Upper lobe of right lung (tissue), 1 donor: ENCODE measurements around the gene NBEA. TPM values are rescaled to one million over a fixed set of nuclear protein-coding genes. Genes with fewer than 3 reads are reported as not detected.

Source experiments
- ATAC-seq: fragments of 200-7000 bp; cut with Tn5 transposase; one replicate; pipeline ENCODE4 v1.9.1; 2020; ENCODE audit warnings: mild to moderate bottlenecking, moderate library complexity
- DNase-seq: peaks from one replicate; pipeline ENCODE4 v3.0.0-alpha.2; 2020
- H3K27ac ChIP-seq: fragments of 200-600 bp; one replicate; pipeline ENCODE4 v1.8.0; 2022
- H3K27me3 ChIP-seq: fragments of 200-600 bp; one replicate; pipeline ENCODE4 v1.8.0; 2022; ENCODE audit warnings: mild to moderate bottlenecking
- H3K36me3 ChIP-seq: fragments of 200-600 bp; one replicate; pipeline ENCODE4 v1.8.0; 2022
- H3K4me1 ChIP-seq: fragments of 200-600 bp; one replicate; pipeline ENCODE4 v1.8.0; 2022
- H3K4me3 ChIP-seq: fragments of 200-600 bp; one replicate; pipeline ENCODE4 v1.8.0; 2022; ENCODE audit warnings: mild to moderate bottlenecking
- H3K9me3 ChIP-seq: fragments of 200-600 bp; one replicate; pipeline ENCODE4 v1.8.0; 2022
- CTCF ChIP-seq: fragments of 200-600 bp; IDR thresholded peaks from one replicate; pipeline ENCODE4 v1.8.0; 2022; ENCODE audit warnings: antibody characterized with exemption
- intact Hi-C: fragments of 100-400 bp; cut with DNase I; formaldehyde crosslinking; loops from one replicate; pipeline ENCODE4 v1.11.0; 2022
- total RNA-seq: library from RNA; stranded (reverse); fragmentation: NEBNext Ultra II Directional; extraction: Animal tissue kit (Norgen Biotek cat#: 25700); gene quantifications from one replicate; pipeline ENCODE4 v1.2.1, GENCODE V29; 2021
- donor health status: DM: no; HTN: yes; CAD: no; lungs with severe emphysema.

NBEA gene
- total RNA-seq, 1 donor from 2014 or later, result 5.6 TPM

GRCh38 chr13:35531526-35531925 lies 589.5 kb downstream of the NBEA start:
- no peak for TF ChIP-seq CTCF
- DNase-seq (no peak), ATAC-seq (no peak)
- no peak overlapping the region for H3K4me3 ChIP-seq
- no peaks in the 10 kb centered on the region for H3K36me3 ChIP-seq
- H3K4me1 ChIP-seq, result no peaks in the 10 kb centered on the region
- no peaks in the 10 kb centered on the region for H3K9me3 ChIP-seq
- H3K27ac ChIP-seq, result no peak overlapping the region
- intact Hi-C loops, result no loop called here
- no peaks in the 10 kb centered on the region for H3K27me3 ChIP-seq

- Histone ChIP-seq H3K27me3 (no peaks in the 10 kb centered on the region), H3K4me3 (no peak overlapping the region), H3K4me1 (no peaks in the 10 kb centered on the region), H3K27ac (no peak overlapping the region), H3K36me3 (no peaks in the 10 kb centered on the region), H3K9me3 (no peaks in the 10 kb centered on the region)
- no peak for ATAC-seq
- intact Hi-C loops, result no loop called here
- DNase-seq, result no peak
- TF ChIP-seq CTCF, result no peak
These were observed 592.3 kb downstream of the NBEA start for GRCh38 chr13:35534343-35534742.

GRCh38 chr13:35548790-35549189 lies 606.7 kb downstream of the NBEA start:
- intact Hi-C loops, result no loop called here
- Histone ChIP-seq H3K27me3 (no peaks in the 10 kb centered on the region), H3K36me3 (no peaks in the 10 kb centered on the region), H3K4me1 (no peaks in the 10 kb centered on the region), H3K9me3 (no peaks in the 10 kb centered on the region), H3K27ac (no peak overlapping the region), H3K4me3 (no peak overlapping the region)
- DNase-seq (no peak), ATAC-seq (no peak)
- no peak for TF ChIP-seq CTCF

GRCh38 chr13:35549481-35549880 lies 607.4 kb downstream of the NBEA start:
- DNase-seq, result no peak
- H3K9me3 ChIP-seq, result no peaks in the 10 kb centered on the region

GRCh38 chr13:35552172-35552844 lies 610.2 kb downstream of the NBEA start:
- no peak for DNase-seq
- H3K4me3 ChIP-seq, result no peak overlapping the region
- H3K4me1 ChIP-seq, result no peaks in the 10 kb centered on the region
- intact Hi-C loops, result no loop called here
- H3K36me3 ChIP-seq, result no peaks in the 10 kb centered on the region
- TF ChIP-seq CTCF, result no peak
- H3K27me3 ChIP-seq, result no peaks in the 10 kb centered on the region
- H3K27ac ChIP-seq, result no peak overlapping the region
- H3K9me3 ChIP-seq, result no peaks in the 10 kb centered on the region
- no peak for ATAC-seq

More at GRCh38 chr13:35549481-35549880, 607.4 kb downstream of the NBEA start:
- TF ChIP-seq CTCF, result no peak
- Histone ChIP-seq H3K27ac (no peak overlapping the region), H3K27me3 (no peaks in the 10 kb centered on the region), H3K36me3 (no peaks in the 10 kb centered on the region), H3K4me1 (no peaks in the 10 kb centered on the region), H3K4me3 (no peak overlapping the region)
- intact Hi-C loops, result no loop called here
- no peak for ATAC-seq
